ENCODE measurements around the gene SORT1.
"Not testable (repeated sequence)": the region's sequence is repeated elsewhere in the genome, so short reads cannot be mapped to it uniquely, and the experiment has no call there.

The SORT1 gene

DNA sequence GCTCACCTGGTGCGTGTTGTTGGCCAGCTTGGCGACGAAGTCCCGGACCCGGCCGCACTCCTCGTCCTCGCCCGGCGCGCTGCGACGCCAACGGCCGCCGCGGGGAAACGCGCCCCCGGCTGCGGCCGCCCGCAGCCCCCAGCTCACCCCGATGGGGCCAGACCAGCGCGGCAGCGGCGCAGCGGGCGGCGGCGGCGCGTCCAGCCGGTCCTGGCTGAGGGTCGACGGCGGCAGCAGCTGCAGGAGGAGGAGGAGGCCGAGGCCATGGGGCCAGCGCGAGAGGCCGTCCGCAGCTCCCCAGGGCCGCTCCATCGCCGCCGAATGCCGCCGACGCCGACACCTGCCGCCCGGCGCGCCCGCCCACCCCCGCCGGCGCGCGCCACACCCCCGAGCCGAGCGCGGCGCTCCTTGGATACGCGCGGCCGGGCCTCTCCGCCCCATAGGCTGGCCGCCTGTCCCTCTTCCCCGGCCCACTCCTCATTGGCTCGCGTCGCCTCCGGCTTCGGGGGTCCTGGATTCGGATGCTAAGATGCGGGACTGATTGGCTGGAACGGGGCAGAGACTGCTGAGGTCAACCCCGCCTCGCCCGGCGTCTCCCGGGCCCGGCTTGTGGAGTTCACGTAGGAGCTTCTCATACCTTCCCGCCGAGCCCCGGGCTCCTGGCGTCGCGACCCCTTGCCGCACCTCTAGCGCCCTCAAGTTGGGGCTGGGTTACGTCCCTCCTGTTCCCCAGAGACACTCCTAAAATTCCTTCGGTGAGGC is at the start of gene SORT1:
SORT1 (minus strand) TSS at position 338 of the 762 bp plus-strand sequence; CDS start at position 312, 26 bp downstream.
- peaks cover 6% of the 10 kb centered on the region for H3K4me1 Mint-ChIP-seq
- peak in 1 of 2 donors; percentile 23 for DNase-seq (ENCODE audit: low spot score in 2 of 2)
- peaks cover 39% of the 10 kb centered on the region for H3K27me3 Mint-ChIP-seq
- peak; percentile 78 for ATAC-seq (replicated peaks; ENCODE audit: extremely low read depth, poor library complexity, severe bottlenecking)
- H3K36me3 Mint-ChIP-seq (ENCODE audit: insufficient read depth), result peaks cover 14% of the 10 kb centered on the region
- H3K9me3 Mint-ChIP-seq, result no peaks in the 10 kb centered on the region
- H3K27ac Mint-ChIP-seq (ENCODE audit: low read depth), result no peak within 1 kb of the TSS
- peak within 1 kb of the TSS; percentile 78 for H3K4me3 Mint-ChIP-seq

DNA sequence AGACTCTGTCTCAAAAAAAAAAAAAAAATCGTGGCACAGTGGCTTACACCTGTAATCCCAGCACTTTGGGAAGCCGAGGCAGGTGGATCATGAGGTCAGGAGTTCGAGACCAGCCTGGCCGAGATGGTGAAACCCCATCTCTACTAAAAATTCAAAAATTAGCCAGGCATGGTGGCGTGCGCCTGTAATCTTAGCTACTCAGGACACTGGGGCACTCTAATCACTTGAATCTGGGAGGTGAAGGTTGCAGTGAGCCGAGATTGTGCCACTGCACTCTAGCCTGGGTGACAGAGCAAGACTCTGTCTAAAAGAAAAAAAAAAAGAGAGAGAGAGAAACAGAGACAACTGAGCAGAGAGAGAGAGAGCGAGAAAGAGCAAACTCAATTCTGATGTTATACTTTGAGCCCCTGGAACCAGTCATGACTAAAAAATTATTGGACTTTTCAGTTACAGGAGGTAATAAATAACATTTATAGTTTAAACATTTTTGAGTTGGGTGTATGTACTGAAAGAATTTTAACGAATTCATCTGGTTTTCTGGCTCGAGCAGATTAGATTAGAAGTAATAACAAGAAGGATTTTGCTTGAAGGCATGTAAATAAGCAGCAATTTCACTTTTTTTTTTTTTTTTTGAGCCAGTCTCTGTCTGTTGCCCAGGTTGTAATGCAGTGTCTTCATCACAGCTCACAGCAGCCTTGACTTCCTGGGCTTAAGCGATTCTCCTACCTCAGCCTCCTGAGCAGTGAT is 48.4 kb upstream of the SORT1 start:
- not testable (repeated sequence) for H3K4me1 Mint-ChIP-seq; H3K27ac Mint-ChIP-seq (ENCODE audit: low read depth); ATAC-seq (replicated peaks; ENCODE audit: extremely low read depth, poor library complexity, severe bottlenecking); H3K9me3 Mint-ChIP-seq; DNase-seq (ENCODE audit: low spot score in 2 of 2); H3K36me3 Mint-ChIP-seq (ENCODE audit: insufficient read depth); H3K4me3 Mint-ChIP-seq
- H3K27me3 Mint-ChIP-seq, result peaks cover 41% of the 10 kb centered on the region

DNA sequence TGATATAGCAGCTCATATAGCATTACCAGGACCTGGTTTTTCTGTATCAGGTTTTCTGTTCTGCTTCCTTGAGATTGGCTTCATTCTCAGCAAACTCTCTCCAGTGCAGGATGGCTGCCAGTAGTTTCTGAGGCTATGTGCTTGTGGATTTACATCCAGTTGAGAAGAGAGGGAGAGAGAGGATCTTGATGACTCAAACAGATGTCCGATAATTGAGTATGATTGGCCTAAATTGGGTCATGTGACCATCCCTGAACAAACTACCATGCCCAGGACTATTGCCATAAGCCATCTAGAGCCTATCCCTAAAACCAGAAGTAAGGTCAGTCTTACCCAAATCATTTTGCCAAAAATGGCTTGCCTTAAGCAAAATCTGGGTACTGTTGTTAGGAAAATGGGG is 46.6 kb upstream of the SORT1 start:
- DNase-seq (ENCODE audit: low spot score in 2 of 2) (no peak), ATAC-seq (replicated peaks; ENCODE audit: extremely low read depth, poor library complexity, severe bottlenecking) (no peak)
- no peaks in the 10 kb centered on the region for H3K36me3 Mint-ChIP-seq (ENCODE audit: insufficient read depth)
- no peaks in the 10 kb centered on the region for H3K9me3 Mint-ChIP-seq
- no peak overlapping the region for H3K4me3 Mint-ChIP-seq
- no peak overlapping the region for H3K27ac Mint-ChIP-seq (ENCODE audit: low read depth)
- H3K4me1 Mint-ChIP-seq, result no peaks in the 10 kb centered on the region
- peaks cover 23% of the 10 kb centered on the region for H3K27me3 Mint-ChIP-seq

DNA sequence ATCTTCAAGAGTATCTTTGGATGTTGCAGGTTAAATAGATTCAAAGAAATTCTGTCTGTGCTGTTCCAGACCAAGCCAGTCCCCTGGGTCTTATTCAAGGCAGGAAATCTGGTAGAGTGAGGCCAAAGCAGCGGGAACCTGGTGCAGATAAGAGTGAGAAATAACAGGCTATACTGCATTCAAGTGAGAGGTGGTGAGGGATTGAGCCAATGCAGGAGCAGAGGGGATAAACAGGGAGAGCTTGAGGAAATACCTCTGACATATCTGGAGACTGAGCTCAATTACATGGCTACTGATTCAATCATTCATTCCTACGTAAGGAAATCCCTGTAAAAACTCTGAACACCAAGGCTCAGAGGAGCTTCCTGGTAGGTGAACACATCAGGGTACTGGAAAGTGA is 45.8 kb upstream of the SORT1 start:
- Mint-ChIP-seq H3K27ac (ENCODE audit: low read depth) (no peak overlapping the region), H3K9me3 (no peaks in the 10 kb centered on the region), H3K4me3 (no peak overlapping the region), H3K4me1 (no peaks in the 10 kb centered on the region), H3K27me3 (peaks cover 20% of the 10 kb centered on the region), H3K36me3 (ENCODE audit: insufficient read depth) (no peaks in the 10 kb centered on the region)
- DNase-seq (ENCODE audit: low spot score in 2 of 2) (no peak), ATAC-seq (replicated peaks; ENCODE audit: extremely low read depth, poor library complexity, severe bottlenecking) (no peak)

DNA sequence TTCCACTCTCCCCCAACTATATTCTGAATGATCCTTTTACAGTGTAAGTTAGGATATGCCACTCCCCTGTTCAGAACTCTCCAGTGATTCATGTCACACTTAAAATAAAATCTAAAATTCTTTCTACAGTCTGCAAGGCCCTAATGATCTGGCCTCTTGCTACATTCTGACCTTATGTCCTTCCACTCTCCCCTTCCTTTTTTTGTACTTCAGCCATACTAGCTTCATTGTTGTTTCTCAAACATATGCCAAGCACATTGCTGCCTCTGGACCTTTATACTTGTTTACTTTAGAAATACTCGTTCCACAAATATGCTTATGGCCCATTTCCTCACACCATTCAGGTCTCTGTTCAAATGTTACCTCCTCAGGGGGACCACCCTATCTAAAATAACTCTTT is 43.4 kb upstream of the SORT1 start:
- Mint-ChIP-seq H3K9me3 (no peaks in the 10 kb centered on the region), H3K27ac (ENCODE audit: low read depth) (no peak overlapping the region), H3K27me3 (peaks cover 9% of the 10 kb centered on the region), H3K4me3 (no peak overlapping the region), H3K4me1 (no peaks in the 10 kb centered on the region), H3K36me3 (ENCODE audit: insufficient read depth) (no peaks in the 10 kb centered on the region)
- ATAC-seq (replicated peaks; ENCODE audit: extremely low read depth, poor library complexity, severe bottlenecking), result no peak
- no peak for DNase-seq (ENCODE audit: low spot score in 2 of 2)

DNA sequence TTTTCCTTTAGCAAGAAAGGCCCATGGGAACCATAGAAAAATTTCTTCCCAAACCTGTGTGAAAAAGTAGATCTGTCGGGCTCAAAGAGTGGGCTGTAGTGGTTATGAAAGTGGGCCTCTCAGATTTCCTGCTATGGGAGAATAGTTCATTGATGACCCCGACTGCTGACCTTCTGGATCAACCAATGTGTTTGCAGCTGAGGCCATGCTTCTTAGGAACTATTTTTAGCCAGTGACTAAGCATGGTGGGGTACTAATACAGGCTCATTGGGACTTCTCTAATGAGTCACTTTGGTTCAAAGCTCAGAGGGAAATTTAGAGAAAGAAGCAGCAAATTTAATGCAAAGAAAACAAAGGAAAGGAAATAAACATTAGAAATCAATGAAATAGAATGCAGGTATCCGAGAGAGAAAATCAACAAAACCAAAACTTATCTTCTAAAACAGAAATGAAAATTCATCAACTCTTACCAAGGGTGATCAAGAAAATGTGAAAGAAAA is 41.1 kb upstream of the SORT1 start:
- no peaks in the 10 kb centered on the region for H3K36me3 Mint-ChIP-seq (ENCODE audit: insufficient read depth)
- ATAC-seq (replicated peaks; ENCODE audit: extremely low read depth, poor library complexity, severe bottlenecking) (no peak), DNase-seq (ENCODE audit: low spot score in 2 of 2) (no peak)
- H3K4me3 Mint-ChIP-seq, result no peak overlapping the region
- H3K4me1 Mint-ChIP-seq, result no peaks in the 10 kb centered on the region
- H3K27me3 Mint-ChIP-seq, result peaks cover 12% of the 10 kb centered on the region
- no peak overlapping the region for H3K27ac Mint-ChIP-seq (ENCODE audit: low read depth)
- H3K9me3 Mint-ChIP-seq, result no peaks in the 10 kb centered on the region

DNA sequence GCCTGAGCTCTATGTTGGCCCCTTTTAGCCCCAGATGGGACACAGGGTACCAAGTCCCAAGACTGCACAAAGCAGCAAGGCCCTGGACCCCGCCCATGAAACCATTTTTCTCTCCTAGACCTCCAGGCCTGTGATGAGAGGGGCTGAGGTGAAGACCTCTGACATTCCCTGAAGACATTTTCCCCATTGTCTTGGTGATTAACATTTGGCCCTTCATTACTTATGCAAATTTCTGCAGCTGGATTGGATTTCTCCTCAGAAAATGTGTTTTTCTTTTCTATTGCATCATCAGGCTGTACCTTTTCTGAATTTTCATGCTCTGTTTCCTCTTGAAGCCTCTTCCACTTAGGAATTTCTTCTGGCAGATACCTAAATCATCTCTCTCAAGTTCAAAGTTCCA is 36.8 kb upstream of the SORT1 start:
- no peak overlapping the region for H3K4me3 Mint-ChIP-seq
- peaks cover 21% of the 10 kb centered on the region for H3K27me3 Mint-ChIP-seq
- no peaks in the 10 kb centered on the region for H3K4me1 Mint-ChIP-seq
- no peak for DNase-seq (ENCODE audit: low spot score in 2 of 2)
- no peak overlapping the region for H3K27ac Mint-ChIP-seq (ENCODE audit: low read depth)
- no peaks in the 10 kb centered on the region for H3K9me3 Mint-ChIP-seq
- H3K36me3 Mint-ChIP-seq (ENCODE audit: insufficient read depth), result no peaks in the 10 kb centered on the region
- no peak for ATAC-seq (replicated peaks; ENCODE audit: extremely low read depth, poor library complexity, severe bottlenecking)

DNA sequence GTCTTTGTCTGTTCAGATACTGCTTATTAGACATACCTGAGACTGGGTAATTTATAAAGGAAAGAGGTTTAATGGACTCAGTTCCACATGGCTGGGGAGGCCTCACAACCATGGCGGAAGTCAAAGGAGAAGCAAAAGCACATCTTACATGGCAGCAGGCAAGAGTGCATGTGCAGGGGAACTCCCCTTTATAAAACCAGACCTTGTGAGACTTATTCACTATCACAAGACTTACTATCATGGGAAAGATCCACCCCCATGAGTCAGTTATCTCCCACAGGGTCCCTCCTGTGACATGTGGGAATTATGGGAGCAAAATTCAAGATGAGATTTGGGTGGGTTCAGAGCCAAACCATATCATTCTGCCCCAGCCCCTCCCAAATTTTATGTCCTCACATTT is 35.6 kb upstream of the SORT1 start:
- Mint-ChIP-seq H3K4me3 (no peak overlapping the region), H3K9me3 (no peaks in the 10 kb centered on the region), H3K27ac (ENCODE audit: low read depth) (no peak overlapping the region), H3K36me3 (ENCODE audit: insufficient read depth) (no peaks in the 10 kb centered on the region), H3K27me3 (peaks cover 21% of the 10 kb centered on the region), H3K4me1 (no peaks in the 10 kb centered on the region)
- ATAC-seq (replicated peaks; ENCODE audit: extremely low read depth, poor library complexity, severe bottlenecking) (no peak), DNase-seq (ENCODE audit: low spot score in 2 of 2) (no peak)

DNA sequence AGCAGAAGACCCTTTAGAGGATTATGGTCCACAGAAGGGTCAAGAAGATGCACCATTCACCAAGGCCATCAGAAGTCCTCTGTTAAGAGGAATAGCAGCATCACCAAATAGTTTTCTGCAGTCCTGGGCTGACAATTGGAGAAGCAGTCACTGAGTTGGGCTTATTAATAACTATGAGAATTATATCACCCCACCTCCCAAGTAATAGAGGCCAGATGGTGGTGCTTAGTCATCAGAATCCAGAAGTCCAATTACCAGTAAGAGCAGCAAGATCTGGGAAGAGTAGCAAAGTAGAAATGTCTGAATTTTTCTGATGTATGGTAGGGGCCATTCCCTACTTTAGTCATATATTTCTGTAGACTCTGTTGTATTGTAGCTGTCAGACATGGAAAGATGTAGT is 34.6 kb upstream of the SORT1 start:
- Mint-ChIP-seq H3K27me3 (peaks cover 21% of the 10 kb centered on the region), H3K9me3 (no peaks in the 10 kb centered on the region), H3K36me3 (ENCODE audit: insufficient read depth) (no peaks in the 10 kb centered on the region), H3K27ac (ENCODE audit: low read depth) (no peak overlapping the region), H3K4me1 (peaks cover 2% of the 10 kb centered on the region), H3K4me3 (no peak overlapping the region)
- no peak for DNase-seq (ENCODE audit: low spot score in 2 of 2)
- no peak for ATAC-seq (replicated peaks; ENCODE audit: extremely low read depth, poor library complexity, severe bottlenecking)

DNA sequence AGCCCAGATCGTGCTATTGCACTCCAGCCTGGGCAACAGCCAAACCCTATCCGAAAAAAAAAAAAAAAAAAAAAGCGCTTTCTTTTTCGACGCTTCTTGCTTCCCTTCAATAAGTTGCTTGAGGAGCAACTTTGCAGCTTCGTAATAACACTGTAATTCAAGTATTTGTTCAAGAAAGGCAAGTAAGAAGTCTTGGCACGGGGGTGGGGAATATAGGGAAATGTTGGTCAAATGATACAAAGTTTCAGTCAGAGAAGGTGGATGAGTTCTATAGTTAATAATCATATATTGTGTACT is 29.4 kb upstream of the SORT1 start:
- no peaks in the 10 kb centered on the region for H3K9me3 Mint-ChIP-seq
- DNase-seq (ENCODE audit: low spot score in 2 of 2), result no peak
- peak overlapping the region; percentile 97 for H3K27ac Mint-ChIP-seq (ENCODE audit: low read depth)
- peak overlapping the region; percentile 92 for H3K4me3 Mint-ChIP-seq
- ATAC-seq (replicated peaks; ENCODE audit: extremely low read depth, poor library complexity, severe bottlenecking), result no peak
- H3K4me1 Mint-ChIP-seq, result peaks cover 32% of the 10 kb centered on the region
- H3K27me3 Mint-ChIP-seq, result no peaks in the 10 kb centered on the region
- H3K36me3 Mint-ChIP-seq (ENCODE audit: insufficient read depth), result peaks cover 21% of the 10 kb centered on the region

DNA sequence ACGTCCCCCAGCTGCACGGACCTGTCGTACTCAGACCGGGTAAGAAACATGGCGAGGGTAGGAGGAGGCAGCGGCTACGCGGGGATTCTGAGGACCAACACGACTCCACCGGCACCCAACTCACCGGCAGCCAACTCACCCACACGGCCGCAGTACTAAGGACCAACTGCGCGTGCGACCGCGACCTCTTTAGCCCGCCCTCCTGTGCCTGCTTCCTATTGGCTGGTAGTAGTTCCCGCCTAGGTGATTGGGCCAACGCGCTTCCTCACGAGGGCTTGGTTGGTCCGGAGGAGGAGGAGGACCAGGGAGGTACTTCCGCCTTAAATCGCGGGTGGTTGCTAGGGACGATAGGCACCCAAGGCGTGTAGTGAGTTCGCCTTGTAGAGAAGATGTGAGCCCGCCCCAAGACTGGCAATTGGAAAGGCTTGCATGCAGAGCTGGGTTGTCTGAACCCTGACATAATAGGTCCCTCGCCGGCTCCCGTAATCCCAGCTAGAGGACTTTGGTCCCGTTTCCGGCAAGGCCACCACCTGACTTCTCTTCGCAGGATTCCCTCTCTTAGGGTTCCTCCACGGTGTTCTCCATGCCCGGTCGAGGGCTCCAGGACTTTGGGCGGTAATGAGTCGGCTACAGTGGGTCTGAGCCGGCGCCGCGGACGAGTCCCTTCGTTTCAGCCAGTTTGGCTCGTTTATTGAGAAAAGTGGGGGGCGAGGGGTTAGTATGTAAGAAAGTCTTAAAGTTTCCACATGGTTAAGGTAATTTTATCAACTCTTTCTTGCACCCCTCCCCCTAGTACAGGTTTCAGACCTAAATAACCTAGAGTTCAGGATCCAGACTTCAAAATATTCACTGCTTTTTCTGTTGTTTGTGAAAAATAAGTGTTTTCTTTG is 28.8 kb upstream of the SORT1 start, which contains the start of gene PSMA5:
PSMA5 (minus strand) TSS at position 168 of the 890 bp plus-strand sequence; CDS start at position 50, 118 bp downstream.
- DNase-seq (ENCODE audit: low spot score in 2 of 2), result peak; percentile 82 to 94

More for the DNA sequence above, 28.8 kb upstream of the SORT1 start, which contains the start of gene PSMA5:
- ATAC-seq (replicated peaks; ENCODE audit: extremely low read depth, poor library complexity, severe bottlenecking), result peak; percentile 90
- Mint-ChIP-seq H3K4me3 (peak within 1 kb of the TSS; percentile 92), H3K27ac (ENCODE audit: low read depth) (peak within 1 kb of the TSS; percentile 97), H3K36me3 (ENCODE audit: insufficient read depth) (peaks cover 24% of the 10 kb centered on the region), H3K27me3 (no peaks in the 10 kb centered on the region), H3K9me3 (no peaks in the 10 kb centered on the region), H3K4me1 (peaks cover 36% of the 10 kb centered on the region)

Data from central memory CD8-positive, alpha-beta T cell (primary cell).